ENCODE measurements around the gene ELL2. TPM values are rescaled to one million over a fixed set of nuclear protein-coding genes. Genes with fewer than 3 reads are reported as not detected.
A peak's percentile ranks its signal among the peaks of the same experiment; 100 is the strongest.

Gene ELL2
- total and polyA plus RNA-seq, 2 donors from 2014 or later: 10.1 to 37.2 TPM

DNA sequence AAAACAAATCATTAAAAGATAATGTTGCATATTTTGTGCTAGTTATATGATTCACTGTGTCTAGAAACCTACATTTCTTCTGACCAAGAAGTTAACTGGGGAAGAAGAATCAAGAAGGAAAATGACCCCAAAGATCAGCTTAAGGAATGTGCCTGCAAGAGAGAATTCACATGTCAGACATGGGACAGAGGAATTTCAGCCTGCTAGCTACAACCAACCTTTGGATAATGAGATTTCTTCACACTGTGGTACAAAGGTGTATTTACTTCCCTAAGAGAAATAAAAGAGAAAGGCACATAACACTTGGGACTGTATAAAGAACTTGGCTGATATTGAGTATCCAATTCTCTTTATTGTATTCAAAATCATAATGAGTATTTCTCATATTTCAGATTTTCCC, 39.6 kb upstream of the ELL2 start:
- peak in 1 of 5 donors; percentile 24 for DNase-seq
- no peaks in the 10 kb centered on the region for H3K9me3 ChIP-seq (ENCODE audit: control insufficient read depth in 2 of 3, insufficient read depth in 1 of 3, low read length in 3 of 3)
- H3K27ac ChIP-seq (ENCODE audit: low read depth in 2 of 2, low read length in 2 of 2): peak overlapping the region in 1 of 2 donors; percentile 67
- no peak overlapping the region for H3K4me3 ChIP-seq (ENCODE audit: low read length in 3 of 3)
- FAIRE-seq: no peak
- H3K9ac ChIP-seq (ENCODE audit: low read length in 3 of 3): no peak overlapping the region
- H3K36me3 ChIP-seq (ENCODE audit: control insufficient read depth in 2 of 3, insufficient read depth in 3 of 3, low read length in 3 of 3): no peaks in the 10 kb centered on the region
- H3K4me1 ChIP-seq (ENCODE audit: control insufficient read depth in 2 of 3, insufficient read depth in 2 of 3, low read depth in 1 of 3, low read length in 3 of 3): peaks cover 0 to 4% (median 0%) of the 10 kb centered on the region in 3 donors
- TF ChIP-seq, protein P1, sequence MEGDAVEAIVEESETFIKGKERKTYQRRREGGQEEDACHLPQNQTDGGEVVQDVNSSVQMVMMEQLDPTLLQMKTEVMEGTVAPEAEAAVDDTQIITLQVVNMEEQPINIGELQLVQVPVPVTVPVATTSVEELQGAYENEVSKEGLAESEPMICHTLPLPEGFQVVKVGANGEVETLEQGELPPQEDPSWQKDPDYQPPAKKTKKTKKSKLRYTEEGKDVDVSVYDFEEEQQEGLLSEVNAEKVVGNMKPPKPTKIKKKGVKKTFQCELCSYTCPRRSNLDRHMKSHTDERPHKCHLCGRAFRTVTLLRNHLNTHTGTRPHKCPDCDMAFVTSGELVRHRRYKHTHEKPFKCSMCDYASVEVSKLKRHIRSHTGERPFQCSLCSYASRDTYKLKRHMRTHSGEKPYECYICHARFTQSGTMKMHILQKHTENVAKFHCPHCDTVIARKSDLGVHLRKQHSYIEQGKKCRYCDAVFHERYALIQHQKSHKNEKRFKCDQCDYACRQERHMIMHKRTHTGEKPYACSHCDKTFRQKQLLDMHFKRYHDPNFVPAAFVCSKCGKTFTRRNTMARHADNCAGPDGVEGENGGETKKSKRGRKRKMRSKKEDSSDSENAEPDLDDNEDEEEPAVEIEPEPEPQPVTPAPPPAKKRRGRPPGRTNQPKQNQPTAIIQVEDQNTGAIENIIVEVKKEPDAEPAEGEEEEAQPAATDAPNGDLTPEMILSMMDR (IDR thresholded peaks at IDR 0.05; ENCODE audit: borderline replicate concordance, extremely low read depth, insufficient read depth): no peak
- no peaks in the 10 kb centered on the region for H3K27me3 ChIP-seq (ENCODE audit: control insufficient read depth, insufficient read depth, low read length)
- intact Hi-C loops (cut with DNase I): no loop called here

- TF ChIP-seq, protein P1 (IDR thresholded peaks at IDR 0.05; ENCODE audit: borderline replicate concordance, extremely low read depth, insufficient read depth): no peak
- Histone ChIP-seq H3K27me3 (ENCODE audit: control insufficient read depth, insufficient read depth, low read length) (no peaks in the 10 kb centered on the region), H3K9ac (ENCODE audit: low read length in 3 of 3) (no peak overlapping the region), H3K4me3 (ENCODE audit: low read length in 3 of 3) (no peak overlapping the region), H3K27ac (ENCODE audit: low read depth in 2 of 2, low read length in 2 of 2) (no peak overlapping the region), H3K9me3 (ENCODE audit: control insufficient read depth in 2 of 3, insufficient read depth in 1 of 3, low read length in 3 of 3) (no peaks in the 10 kb centered on the region), H3K36me3 (ENCODE audit: control insufficient read depth in 2 of 3, insufficient read depth in 3 of 3, low read length in 3 of 3) (no peaks in the 10 kb centered on the region), H3K4me1 (ENCODE audit: control insufficient read depth in 2 of 3, insufficient read depth in 2 of 3, low read depth in 1 of 3, low read length in 3 of 3) (peaks cover 0 to 4% (median 0%) of the 10 kb centered on the region in 3 donors)
- FAIRE-seq: no peak
- no peak for DNase-seq
- intact Hi-C loops (cut with DNase I): no loop called here
Observed at GRCh38 chr5:96000308-96000707, 38.7 kb upstream of the ELL2 start.

DNA sequence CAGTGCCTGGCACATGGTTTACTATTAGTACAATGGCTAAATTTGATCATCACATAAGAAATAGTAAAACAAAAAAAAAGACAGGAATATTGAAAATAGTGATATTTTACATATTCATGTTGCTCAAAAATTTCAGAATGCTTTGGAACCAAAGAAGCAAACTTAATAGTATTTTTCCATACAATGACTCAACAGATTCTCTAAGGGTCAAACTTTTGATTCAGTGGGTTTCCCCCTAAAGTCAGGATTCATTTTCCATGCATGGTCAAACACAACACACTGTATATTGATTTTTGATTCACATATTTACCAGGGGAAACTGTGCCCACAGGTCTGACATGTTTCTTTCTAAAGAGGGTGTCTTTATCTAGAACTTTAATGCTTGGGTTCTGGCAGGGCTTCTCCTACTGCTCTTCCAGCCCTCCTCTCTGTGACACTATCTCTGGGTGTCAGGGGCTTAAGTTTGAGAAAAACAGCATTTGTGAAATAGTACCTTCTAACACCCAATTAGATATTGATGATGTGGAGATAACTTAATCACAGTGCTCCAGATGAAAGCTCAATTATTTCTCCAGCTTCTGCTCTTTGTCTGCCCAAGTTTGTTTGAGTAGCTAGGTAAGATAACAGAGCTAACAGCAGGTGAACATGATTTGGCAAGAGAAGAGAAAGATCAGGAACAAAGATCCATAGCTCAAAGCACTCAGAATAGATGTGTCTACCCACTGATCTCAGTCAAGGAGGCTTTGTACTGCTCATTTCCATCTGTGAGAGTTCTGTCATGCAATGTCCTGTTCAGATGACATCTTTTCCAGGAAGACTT, 35.5 kb upstream of the ELL2 start:
- TF ChIP-seq, protein P1 (IDR thresholded peaks at IDR 0.05; ENCODE audit: borderline replicate concordance, extremely low read depth, insufficient read depth): no peak
- Histone ChIP-seq H3K9ac (ENCODE audit: low read length in 3 of 3) (no peak overlapping the region), H3K9me3 (ENCODE audit: control insufficient read depth in 2 of 3, insufficient read depth in 1 of 3, low read length in 3 of 3) (no peaks in the 10 kb centered on the region), H3K4me3 (ENCODE audit: low read length in 3 of 3) (no peak overlapping the region), H3K4me1 (ENCODE audit: control insufficient read depth in 2 of 3, insufficient read depth in 2 of 3, low read depth in 1 of 3, low read length in 3 of 3) (peaks cover 0 to 4% (median 0%) of the 10 kb centered on the region in 3 donors), H3K27ac (ENCODE audit: low read depth in 2 of 2, low read length in 2 of 2) (no peak overlapping the region), H3K27me3 (ENCODE audit: control insufficient read depth, insufficient read depth, low read length) (no peaks in the 10 kb centered on the region), H3K36me3 (ENCODE audit: control insufficient read depth in 2 of 3, insufficient read depth in 3 of 3, low read length in 3 of 3) (no peaks in the 10 kb centered on the region)
- DNase-seq (no peak), FAIRE-seq (no peak)
- intact Hi-C loops (cut with DNase I): no loop called here
